ENCODE data around the gene ANKS1A. TPM values are rescaled to one million over a fixed set of nuclear protein-coding genes. Genes with fewer than 3 reads are reported as not detected.

ANKS1A gene
- total RNA-seq, 1 experiment from 2014 or later = 28.5 TPM

DNA sequence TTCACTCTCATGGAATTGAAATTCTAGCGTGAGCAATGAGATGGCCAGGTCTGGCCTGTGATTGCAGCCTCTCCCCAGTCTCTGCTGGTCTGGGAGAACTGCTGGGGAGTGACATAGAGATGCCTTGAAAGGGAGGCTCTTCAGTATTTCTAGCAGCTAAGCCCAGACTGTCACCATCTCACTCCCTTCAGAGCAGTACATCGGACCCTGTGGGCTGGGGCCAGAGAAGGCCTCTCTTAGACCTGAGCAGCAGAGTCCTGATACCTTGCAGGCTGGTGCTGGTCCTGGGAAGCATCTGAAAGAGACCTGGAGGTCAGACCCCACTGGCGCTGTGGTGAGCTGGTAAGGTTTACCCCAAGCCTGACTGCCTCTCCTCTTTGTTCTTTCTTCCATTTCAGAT, 164.6 kb downstream of the ANKS1A start:
- no peaks in the 10 kb centered on the region for H4K20me1 ChIP-seq (ENCODE audit: insufficient read depth)
- no peak overlapping the region for H2AFZ ChIP-seq
- no peaks in the 10 kb centered on the region for H3F3A ChIP-seq (ENCODE audit: insufficient read depth, low read depth)
- no peaks in the 10 kb centered on the region for H3K4me1 ChIP-seq (replicated peaks; ENCODE audit: insufficient read depth)
- H3K9me2 ChIP-seq (ENCODE audit: insufficient read depth) = no peaks in the 10 kb centered on the region
- H3K36me3 ChIP-seq (ENCODE audit: low read depth) = no peaks in the 10 kb centered on the region
- intact Hi-C loops (cut with micrococcal nuclease; ENCODE audit: unreplicated experiment) = no loop called here
- no peaks in the 10 kb centered on the region for H3K9me3 ChIP-seq (ENCODE audit: insufficient read depth, low read depth)
- H3K4me3 ChIP-seq = no peak overlapping the region
- CTCF ChIA-PET = no interaction called here
- no peak for TF ChIP-seq EZH2 (IDR thresholded peaks at IDR 0.05; ENCODE audit: low read depth)
- TF ChIP-seq, protein P1, sequence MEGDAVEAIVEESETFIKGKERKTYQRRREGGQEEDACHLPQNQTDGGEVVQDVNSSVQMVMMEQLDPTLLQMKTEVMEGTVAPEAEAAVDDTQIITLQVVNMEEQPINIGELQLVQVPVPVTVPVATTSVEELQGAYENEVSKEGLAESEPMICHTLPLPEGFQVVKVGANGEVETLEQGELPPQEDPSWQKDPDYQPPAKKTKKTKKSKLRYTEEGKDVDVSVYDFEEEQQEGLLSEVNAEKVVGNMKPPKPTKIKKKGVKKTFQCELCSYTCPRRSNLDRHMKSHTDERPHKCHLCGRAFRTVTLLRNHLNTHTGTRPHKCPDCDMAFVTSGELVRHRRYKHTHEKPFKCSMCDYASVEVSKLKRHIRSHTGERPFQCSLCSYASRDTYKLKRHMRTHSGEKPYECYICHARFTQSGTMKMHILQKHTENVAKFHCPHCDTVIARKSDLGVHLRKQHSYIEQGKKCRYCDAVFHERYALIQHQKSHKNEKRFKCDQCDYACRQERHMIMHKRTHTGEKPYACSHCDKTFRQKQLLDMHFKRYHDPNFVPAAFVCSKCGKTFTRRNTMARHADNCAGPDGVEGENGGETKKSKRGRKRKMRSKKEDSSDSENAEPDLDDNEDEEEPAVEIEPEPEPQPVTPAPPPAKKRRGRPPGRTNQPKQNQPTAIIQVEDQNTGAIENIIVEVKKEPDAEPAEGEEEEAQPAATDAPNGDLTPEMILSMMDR (conservative IDR thresholded peaks at IDR 0.05) = no peak
- BruUV-seq (replicated peaks) = no TSS peak
- no peaks in the 10 kb centered on the region for H3K79me2 ChIP-seq (ENCODE audit: low read depth)
- H3K27me3 ChIP-seq (ENCODE audit: insufficient read depth, low read depth) = no peaks in the 10 kb centered on the region
- no peak overlapping the region for H3K4me2 ChIP-seq
- no peak overlapping the region for H3K27ac ChIP-seq
- DNase-seq = no peak
- POLR2A ChIA-PET (ENCODE audit: unreplicated experiment) = interaction anchor here (0.6 kb wide), 1 partner anchor 640 kb away, joined by 4 read pairs; no protein-coding TSS in a partner anchor

DNA sequence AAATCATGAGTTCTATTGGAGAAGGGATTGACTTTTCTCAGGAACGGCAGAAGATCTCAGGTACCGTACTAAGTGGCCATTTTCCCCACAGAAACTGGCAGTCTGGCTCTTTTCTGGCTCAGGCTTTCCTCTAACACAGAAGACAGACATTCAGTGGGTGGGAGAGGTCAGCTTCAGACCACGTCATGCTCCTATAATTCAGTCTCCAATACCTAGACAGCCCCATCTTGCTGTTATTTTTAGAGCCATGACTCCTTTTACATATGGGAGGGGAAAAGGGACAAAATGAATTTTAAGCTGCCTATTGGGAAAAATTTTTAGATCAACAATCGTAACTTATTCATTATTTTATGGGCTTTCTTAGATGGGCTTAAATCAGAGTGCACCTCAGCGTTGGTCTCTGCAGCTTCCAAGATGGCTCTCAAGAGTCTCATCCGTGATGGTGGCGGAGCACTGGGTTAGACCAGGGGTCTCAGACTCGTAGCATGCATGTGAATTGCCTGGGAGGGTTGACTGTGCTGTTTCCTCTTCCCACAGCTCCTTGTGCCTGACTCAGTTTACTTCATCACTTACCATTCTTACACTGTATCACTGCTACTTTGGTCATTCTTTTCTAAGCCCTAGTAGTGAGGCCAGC, 165.2 kb downstream of the ANKS1A start:
- no peak for TF ChIP-seq EZH2 (IDR thresholded peaks at IDR 0.05; ENCODE audit: low read depth)
- TF ChIP-seq, protein P1 (conservative IDR thresholded peaks at IDR 0.05) = no peak
- H3K79me2 ChIP-seq (ENCODE audit: low read depth) = no peaks in the 10 kb centered on the region
- DNase-seq = no peak
- no TSS peak for BruUV-seq (replicated peaks)
- no peaks in the 10 kb centered on the region for H3K27me3 ChIP-seq (ENCODE audit: insufficient read depth, low read depth)
- ChIA-PET CTCF (no interaction called here), POLR2A (ENCODE audit: unreplicated experiment) (interaction anchor here (0.6 kb wide), 1 partner anchor 640 kb away, joined by 4 read pairs; no protein-coding TSS in a partner anchor)
- no peak overlapping the region for H3K4me2 ChIP-seq
- no peaks in the 10 kb centered on the region for H3K4me1 ChIP-seq (replicated peaks; ENCODE audit: insufficient read depth)
- no peaks in the 10 kb centered on the region for H3K9me3 ChIP-seq (ENCODE audit: insufficient read depth, low read depth)
- no peaks in the 10 kb centered on the region for H3K36me3 ChIP-seq (ENCODE audit: low read depth)
- H2AFZ ChIP-seq = no peak overlapping the region
- H3K4me3 ChIP-seq = no peak overlapping the region
- intact Hi-C loops (cut with micrococcal nuclease; ENCODE audit: unreplicated experiment) = no loop called here
- no peaks in the 10 kb centered on the region for H4K20me1 ChIP-seq (ENCODE audit: insufficient read depth)
- H3K9me2 ChIP-seq (ENCODE audit: insufficient read depth) = no peaks in the 10 kb centered on the region
- H3F3A ChIP-seq (ENCODE audit: insufficient read depth, low read depth) = no peaks in the 10 kb centered on the region
- H3K27ac ChIP-seq = no peak overlapping the region

DNA sequence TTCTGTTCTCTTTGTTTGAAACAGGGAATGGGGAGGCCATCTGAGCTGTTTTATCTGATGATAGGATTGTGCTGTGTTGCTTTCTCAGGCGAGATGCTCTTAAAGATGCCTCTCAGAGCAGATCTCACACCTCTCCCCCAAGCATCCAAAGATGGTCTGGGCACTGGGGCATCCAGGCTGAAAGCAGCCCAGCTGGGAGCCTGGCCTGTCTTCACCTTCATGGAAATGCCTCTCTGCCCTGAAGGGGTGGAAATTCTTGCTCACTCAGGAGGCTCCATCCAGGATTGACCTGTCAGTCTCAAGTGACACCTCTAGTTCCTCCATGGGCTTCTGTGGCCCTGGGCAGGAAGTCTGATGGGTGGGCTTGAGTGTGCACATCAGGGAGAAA, 165.7 kb downstream of the ANKS1A start:
- BruUV-seq (replicated peaks) = no TSS peak
- no peak for DNase-seq
- H3K4me3 ChIP-seq = no peak overlapping the region
- H3K9me2 ChIP-seq (ENCODE audit: insufficient read depth) = no peaks in the 10 kb centered on the region
- no peaks in the 10 kb centered on the region for H3K27me3 ChIP-seq (ENCODE audit: insufficient read depth, low read depth)
- H3K27ac ChIP-seq = no peak overlapping the region
- no peak overlapping the region for H2AFZ ChIP-seq
- no peak overlapping the region for H3K4me2 ChIP-seq
- POLR2A ChIA-PET (ENCODE audit: unreplicated experiment) = no interaction called here
- no peak for TF ChIP-seq EZH2 (IDR thresholded peaks at IDR 0.05; ENCODE audit: low read depth)
- TF ChIP-seq, protein P1 (conservative IDR thresholded peaks at IDR 0.05) = no peak
- no peaks in the 10 kb centered on the region for H4K20me1 ChIP-seq (ENCODE audit: insufficient read depth)
- no peaks in the 10 kb centered on the region for H3K4me1 ChIP-seq (replicated peaks; ENCODE audit: insufficient read depth)
- no peaks in the 10 kb centered on the region for H3F3A ChIP-seq (ENCODE audit: insufficient read depth, low read depth)
- no peaks in the 10 kb centered on the region for H3K36me3 ChIP-seq (ENCODE audit: low read depth)
- CTCF ChIA-PET = no interaction called here
- no peaks in the 10 kb centered on the region for H3K9me3 ChIP-seq (ENCODE audit: insufficient read depth, low read depth)
- intact Hi-C loops (cut with micrococcal nuclease; ENCODE audit: unreplicated experiment) = no loop called here
- no peaks in the 10 kb centered on the region for H3K79me2 ChIP-seq (ENCODE audit: low read depth)

Measured in PC-9 (cell line).